Liver (tissue), 3 donors: ENCODE results near the gene MAML3.

ENCODE experiments used
- CTCF ChIP-seq: fragments of 150-350 bp; IDR thresholded peaks from 2 replicates; pipeline ENCODE4 v1.5.1; 2017; ENCODE audit warnings: improper control_type of control experiment, low read depth, low read length; ENCODE audit not compliant: missing input control
- GABPA ChIP-seq, 2 donors: IDR thresholded peaks in 1 of 2; conservative IDR thresholded peaks in 1 of 2; 2 replicates each; pipeline ENCODE4 v1.6.1; 2016; ENCODE audit warnings: antibody characterized with exemption in 2 of 2, mild to moderate bottlenecking in 1 of 2, moderate library complexity in 1 of 2
- HNF4G ChIP-seq: IDR thresholded peaks from 2 replicates; pipeline ENCODE4 v1.6.1; 2016; ENCODE audit warnings: antibody characterized with exemption
- RAD21 ChIP-seq, 2 donors: IDR thresholded peaks; 2 replicates each; pipeline ENCODE4 v1.6.1; 2016; ENCODE audit warnings: antibody characterized with exemption in 2 of 2, mild to moderate bottlenecking in 2 of 2
- SP1 ChIP-seq: IDR thresholded peaks from 2 replicates; pipeline ENCODE4 v1.6.1; 2018; ENCODE audit warnings: antibody characterized with exemption, mild to moderate bottlenecking
- TAF1 ChIP-seq: conservative IDR thresholded peaks from 2 replicates; pipeline ENCODE4 v1.6.1; 2016; ENCODE audit warnings: antibody characterized with exemption, mild to moderate bottlenecking
- YY1 ChIP-seq: IDR thresholded peaks from 2 replicates; pipeline ENCODE4 v1.6.1; 2016; ENCODE audit warnings: antibody characterized with exemption, mild to moderate bottlenecking
- TF ChIP-seq, protein P1 (sequence below): IDR thresholded peaks from 2 replicates; pipeline ENCODE4 v1.6.1; 2016; ENCODE audit warnings: antibody characterized with exemption
- TF ChIP-seq, protein P2 (sequence below): IDR thresholded peaks from 2 replicates; pipeline ENCODE4 v1.6.1; 2016; ENCODE audit warnings: antibody characterized with exemption, mild to moderate bottlenecking
- donor health status: healthy.
- donor health status: healthy.

GRCh38 chr4:139985401-139985800 lies 168.6 kb downstream of the MAML3 start:
- TF ChIP-seq CTCF: no peak
- no peak for TF ChIP-seq HNF4G
- no peak for TF ChIP-seq YY1
- no peak for TF ChIP-seq RAD21 (IDR thresholded peaks at IDR 0.05)
- TF ChIP-seq SP1: no peak
- TF ChIP-seq, protein P1, sequence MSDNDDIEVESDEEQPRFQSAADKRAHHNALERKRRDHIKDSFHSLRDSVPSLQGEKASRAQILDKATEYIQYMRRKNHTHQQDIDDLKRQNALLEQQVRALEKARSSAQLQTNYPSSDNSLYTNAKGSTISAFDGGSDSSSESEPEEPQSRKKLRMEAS: no peak
- TF ChIP-seq TAF1: no peak
- TF ChIP-seq, protein P2, sequence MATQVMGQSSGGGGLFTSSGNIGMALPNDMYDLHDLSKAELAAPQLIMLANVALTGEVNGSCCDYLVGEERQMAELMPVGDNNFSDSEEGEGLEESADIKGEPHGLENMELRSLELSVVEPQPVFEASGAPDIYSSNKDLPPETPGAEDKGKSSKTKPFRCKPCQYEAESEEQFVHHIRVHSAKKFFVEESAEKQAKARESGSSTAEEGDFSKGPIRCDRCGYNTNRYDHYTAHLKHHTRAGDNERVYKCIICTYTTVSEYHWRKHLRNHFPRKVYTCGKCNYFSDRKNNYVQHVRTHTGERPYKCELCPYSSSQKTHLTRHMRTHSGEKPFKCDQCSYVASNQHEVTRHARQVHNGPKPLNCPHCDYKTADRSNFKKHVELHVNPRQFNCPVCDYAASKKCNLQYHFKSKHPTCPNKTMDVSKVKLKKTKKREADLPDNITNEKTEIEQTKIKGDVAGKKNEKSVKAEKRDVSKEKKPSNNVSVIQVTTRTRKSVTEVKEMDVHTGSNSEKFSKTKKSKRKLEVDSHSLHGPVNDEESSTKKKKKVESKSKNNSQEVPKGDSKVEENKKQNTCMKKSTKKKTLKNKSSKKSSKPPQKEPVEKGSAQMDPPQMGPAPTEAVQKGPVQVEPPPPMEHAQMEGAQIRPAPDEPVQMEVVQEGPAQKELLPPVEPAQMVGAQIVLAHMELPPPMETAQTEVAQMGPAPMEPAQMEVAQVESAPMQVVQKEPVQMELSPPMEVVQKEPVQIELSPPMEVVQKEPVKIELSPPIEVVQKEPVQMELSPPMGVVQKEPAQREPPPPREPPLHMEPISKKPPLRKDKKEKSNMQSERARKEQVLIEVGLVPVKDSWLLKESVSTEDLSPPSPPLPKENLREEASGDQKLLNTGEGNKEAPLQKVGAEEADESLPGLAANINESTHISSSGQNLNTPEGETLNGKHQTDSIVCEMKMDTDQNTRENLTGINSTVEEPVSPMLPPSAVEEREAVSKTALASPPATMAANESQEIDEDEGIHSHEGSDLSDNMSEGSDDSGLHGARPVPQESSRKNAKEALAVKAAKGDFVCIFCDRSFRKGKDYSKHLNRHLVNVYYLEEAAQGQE: no peak
- no peak for TF ChIP-seq GABPA (IDR thresholded peaks at IDR 0.05 in 1 of 2, conservative IDR thresholded peaks at IDR 0.05 in 1 of 2)
